ENCODE results near the gene AMPD3.

DNA sequence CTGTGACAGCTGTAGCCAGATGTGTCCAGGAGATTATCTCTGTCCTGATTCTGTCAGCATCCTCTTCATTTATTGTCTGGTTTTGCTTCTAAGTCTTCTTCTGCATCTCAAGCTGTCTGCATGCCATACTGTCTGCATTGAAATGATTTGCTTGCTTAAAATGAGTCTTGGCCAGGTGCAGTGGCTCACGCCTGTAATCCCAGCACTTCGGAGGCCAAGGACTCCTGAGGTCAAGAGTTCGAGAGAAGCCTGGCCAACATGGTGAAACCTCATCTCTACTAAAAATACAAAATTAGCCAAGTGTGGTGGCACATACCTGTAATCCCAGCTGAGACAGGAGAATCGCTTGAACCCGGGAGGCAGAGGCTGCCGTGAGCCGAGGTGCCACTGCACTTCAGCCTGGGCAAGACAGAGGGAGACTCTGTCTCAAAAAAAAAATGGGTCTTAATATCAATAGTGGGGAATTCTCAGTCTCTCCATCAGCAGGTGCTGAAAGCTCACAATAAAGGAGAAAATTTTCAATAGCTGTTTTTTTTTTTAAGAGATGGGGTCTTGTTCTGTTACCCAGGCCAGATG is 39.2 kb upstream of the AMPD3 start:
- no peak for TF ChIP-seq POLR2A (IDR thresholded peaks at IDR 0.05; ENCODE audit: low read depth)
- TF ChIP-seq EP300 (IDR thresholded peaks at IDR 0.05) = no peak
